A549 (cell line): ENCODE measurements around the gene COQ9. TPM values are rescaled to one million over a fixed set of nuclear protein-coding genes. Genes with fewer than 3 reads are reported as not detected.

Source experiments
- CBX2 ChIP-seq: fragments of 200-600 bp; sonication (generic); IDR thresholded peaks from 2 replicates; pipeline ENCODE4 v1.6.1; 2016; ENCODE audit warnings: low read depth, mild to moderate bottlenecking, borderline replicate concordance
- CBX8 ChIP-seq: fragments of 200-600 bp; sonication (generic); IDR thresholded peaks from 2 replicates; pipeline ENCODE4 v1.6.1; 2016
- CEBPB ChIP-seq, 2 experiments: fragments of >200 bp in 1 of 2; sonication (Bioruptor Twin) in 1 of 2; formaldehyde crosslinking in 1 of 2; IDR thresholded peaks; 2 replicates each; pipeline ENCODE4 v1.6.1; 2012 to 2016
- E2F6 ChIP-seq: IDR thresholded peaks from 2 replicates; pipeline ENCODE4 v1.6.1; 2012; ENCODE audit warnings: low read depth, borderline replicate concordance
- ELK1 ChIP-seq: fragments of 150-350 bp; IDR thresholded peaks from 2 replicates; pipeline ENCODE4 v1.6.1; 2014; ENCODE audit warnings: low read depth, mild to moderate bottlenecking, low read length
- EP300 ChIP-seq, 2 experiments: fragments of >200 bp; sonication (Bioruptor Twin); formaldehyde crosslinking; IDR thresholded peaks; 2 replicates in 1 of 2; 3 replicates in 1 of 2; pipeline ENCODE4 v1.6.1; 2016 to 2017
- FOSB ChIP-seq: fragments of 250-450 bp; sonication (Bioruptor Pico); IDR thresholded peaks from 2 replicates; pipeline ENCODE4 v1.5.0; 2020; ENCODE audit warnings: mild to moderate bottlenecking, moderate library complexity
- FOSL2 ChIP-seq, 2 experiments: fragments of 450-650 bp in 1 of 2; fragments of >200 bp in 1 of 2; sonication (Bioruptor Twin) in 1 of 2; formaldehyde crosslinking; IDR thresholded peaks; 2 replicates each; pipeline versions ENCODE4 v1.5.0 to v1.6.1; 2016 to 2020; ENCODE audit warnings: mild to moderate bottlenecking in 1 of 2, moderate library complexity in 1 of 2
- FOXS1 ChIP-seq: fragments of 250-450 bp; sonication (Bioruptor Pico); IDR thresholded peaks from 2 replicates; pipeline ENCODE4 v1.5.0; 2020; ENCODE audit warnings: mild to moderate bottlenecking, moderate library complexity
- GATA3 ChIP-seq: IDR thresholded peaks from 2 replicates; pipeline ENCODE4 v1.6.1; 2012; ENCODE audit warnings: borderline replicate concordance
- HOXA7 ChIP-seq: fragments of 250-450 bp; sonication (Bioruptor Pico); IDR thresholded peaks from 2 replicates; pipeline ENCODE4 v1.5.0; 2020; ENCODE audit warnings: mild to moderate bottlenecking, moderate library complexity
- HOXB13 ChIP-seq: fragments of 250-450 bp; sonication (Bioruptor Pico); IDR thresholded peaks from 2 replicates; pipeline ENCODE4 v1.5.0; 2020; ENCODE audit warnings: low read depth, mild to moderate bottlenecking, moderate library complexity
- HOXB5 ChIP-seq: fragments of 250-450 bp; sonication (Bioruptor Pico); IDR thresholded peaks from 2 replicates; pipeline ENCODE4 v1.5.0; 2020; ENCODE audit warnings: mild to moderate bottlenecking, moderate library complexity
- KDM1A ChIP-seq: fragments of 200-600 bp; sonication (generic); IDR thresholded peaks from 2 replicates; pipeline ENCODE4 v1.6.1; 2016; ENCODE audit warnings: low read depth, mild to moderate bottlenecking
- KDM5A ChIP-seq: fragments of 200-600 bp; sonication (generic); IDR thresholded peaks from 2 replicates; pipeline ENCODE4 v1.6.1; 2016; ENCODE audit warnings: antibody characterized with exemption, mild to moderate bottlenecking
- MAX ChIP-seq: IDR thresholded peaks from 2 replicates; pipeline ENCODE4 v1.6.1; 2012
- MAZ ChIP-seq: fragments of 150-350 bp; IDR thresholded peaks from 2 replicates; pipeline ENCODE4 v1.6.1; 2014; ENCODE audit warnings: antibody characterized with exemption, low read depth, low read length, borderline replicate concordance
- MYC ChIP-seq: IDR thresholded peaks from 2 replicates; pipeline ENCODE4 v1.6.1; 2012; ENCODE audit warnings: mild to moderate bottlenecking, inconsistent platforms, low read length, improper control_type of control experiment, borderline replicate concordance
- NFE2L2 ChIP-seq: fragments of 150-350 bp; conservative IDR thresholded peaks from 2 replicates; pipeline ENCODE4 v1.6.1; 2014; ENCODE audit warnings: low read length
- PBX3 ChIP-seq: IDR thresholded peaks from 2 replicates; pipeline ENCODE4 v1.6.1; 2012
- PHF8 ChIP-seq: fragments of 200-600 bp; sonication (generic); IDR thresholded peaks from 2 replicates; pipeline ENCODE4 v1.6.1; 2016; ENCODE audit warnings: low read depth, mild to moderate bottlenecking, antibody characterized with exemption, moderate library complexity, borderline replicate concordance
- POLR2A ChIP-seq: IDR thresholded peaks from 2 replicates; pipeline ENCODE4 v1.6.1; 2012; ENCODE audit warnings: mild to moderate bottlenecking, low read length
- POLR2AphosphoS2 ChIP-seq: conservative IDR thresholded peaks from 2 replicates; pipeline ENCODE4 v1.6.1; 2012; ENCODE audit warnings: low read length, improper control_type of control experiment, inconsistent platforms
- RARB ChIP-seq: fragments of 250-450 bp; sonication (Bioruptor Pico); IDR thresholded peaks from 2 replicates; pipeline ENCODE4 v1.8.0; 2021; ENCODE audit warnings: mild to moderate bottlenecking, moderate library complexity
- RCOR1 ChIP-seq: fragments of 150-350 bp; IDR thresholded peaks from 2 replicates; pipeline ENCODE4 v1.6.1; 2014; ENCODE audit warnings: antibody characterized with exemption, low read length, low read depth
- RFX5 ChIP-seq: fragments of 450-650 bp; IDR thresholded peaks from 2 replicates; pipeline ENCODE4 v1.7.1; 2014; ENCODE audit warnings: antibody characterized with exemption, mild to moderate bottlenecking, moderate library complexity
- RNF2 ChIP-seq: fragments of 200-600 bp; sonication (generic); IDR thresholded peaks from 2 replicates; pipeline ENCODE4 v1.6.1; 2016; ENCODE audit warnings: low read depth, mild to moderate bottlenecking, antibody characterized with exemption, moderate library complexity, borderline replicate concordance
- TP53 ChIP-seq: fragments of 250-450 bp; sonication (Bioruptor Pico); IDR thresholded peaks from 2 replicates; pipeline ENCODE4 v1.5.0; 2021; ENCODE audit warnings: mild to moderate bottlenecking, moderate library complexity
- ZNF302 ChIP-seq: fragments of 250-450 bp; sonication (Bioruptor Pico); IDR thresholded peaks from 2 replicates; pipeline ENCODE4 v1.9.0; 2021; ENCODE audit warnings: inconsistent platforms, mild to moderate bottlenecking, moderate library complexity
- polyA plus RNA-seq, 4 experiments: library from polyadenylated mRNA; depleted of rRNA in 3 of 4; stranded (reverse); fragments of >200 nt; fragmentation: RNase III in 1 of 4; extraction: RNeasy Plus Mini Kit Qiagen cat#74134 plus additional on column Dnase treatment in 1 of 4; gene quantifications; 2 replicates in 3 of 4; 3 replicates in 1 of 4; pipeline ENCODE4 v1.2.3, GENCODE V29; 2011 to 2017
- TF ChIP-seq, protein P1 (sequence below): fragments of >200 bp; sonication (Bioruptor Twin); formaldehyde crosslinking; IDR thresholded peaks from 3 replicates; pipeline ENCODE4 v1.5.1; 2016
- TF ChIP-seq, protein P2 (sequence below): fragments of >200 bp; sonication (Bioruptor Twin); formaldehyde crosslinking; IDR thresholded peaks from 2 replicates; pipeline ENCODE4 v1.6.1; 2016
- TF ChIP-seq, protein P3 (sequence below): fragments of 450-650 bp; IDR thresholded peaks from 2 replicates; pipeline ENCODE4 v1.6.1; 2014; ENCODE audit warnings: antibody characterized with exemption

Gene COQ9
- polyA plus RNA-seq, 2 of the 4 experiments (the other 2 are of a cell fraction) = 47.2 to 109 TPM

DNA sequence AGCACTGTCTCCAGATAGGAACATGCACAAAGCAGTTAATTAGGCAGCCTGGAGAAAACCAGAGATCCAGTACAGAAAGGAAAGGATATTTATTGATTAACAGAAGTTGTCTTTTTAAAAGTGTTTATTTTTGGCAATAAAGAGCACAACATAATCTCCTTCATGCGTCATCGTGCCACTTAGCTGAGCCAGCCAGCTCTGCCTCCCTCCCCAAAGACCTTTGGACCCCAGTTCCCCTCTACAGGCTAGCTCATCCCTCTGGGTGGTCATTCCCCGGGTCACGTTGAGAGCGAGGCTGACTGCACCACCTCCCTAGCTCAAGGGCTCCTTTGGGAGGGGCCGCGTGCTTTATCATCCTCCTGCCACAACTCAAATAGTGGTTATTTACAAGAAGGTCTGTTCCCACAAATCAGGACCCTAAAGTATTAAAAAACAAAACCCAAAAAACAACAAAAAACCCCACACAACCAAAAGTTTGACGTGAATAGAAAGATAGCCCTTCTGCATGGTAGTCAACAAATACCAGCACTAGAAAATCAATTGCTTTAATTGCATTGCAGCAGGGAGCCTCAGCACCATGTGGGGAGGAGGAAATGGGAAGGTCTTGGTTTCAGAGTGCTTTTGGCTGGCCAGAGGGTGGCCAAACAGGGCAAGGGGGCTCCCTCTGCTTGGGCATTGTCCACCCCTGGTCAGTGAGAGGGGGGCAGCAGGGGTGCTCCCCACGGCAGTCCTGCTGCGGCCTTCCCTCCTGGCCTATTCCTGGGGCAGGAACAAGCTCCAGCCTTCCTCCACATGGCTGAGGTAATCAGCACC is 24.8 kb downstream of the COQ9 start (continued):
- TF ChIP-seq, protein P1, sequence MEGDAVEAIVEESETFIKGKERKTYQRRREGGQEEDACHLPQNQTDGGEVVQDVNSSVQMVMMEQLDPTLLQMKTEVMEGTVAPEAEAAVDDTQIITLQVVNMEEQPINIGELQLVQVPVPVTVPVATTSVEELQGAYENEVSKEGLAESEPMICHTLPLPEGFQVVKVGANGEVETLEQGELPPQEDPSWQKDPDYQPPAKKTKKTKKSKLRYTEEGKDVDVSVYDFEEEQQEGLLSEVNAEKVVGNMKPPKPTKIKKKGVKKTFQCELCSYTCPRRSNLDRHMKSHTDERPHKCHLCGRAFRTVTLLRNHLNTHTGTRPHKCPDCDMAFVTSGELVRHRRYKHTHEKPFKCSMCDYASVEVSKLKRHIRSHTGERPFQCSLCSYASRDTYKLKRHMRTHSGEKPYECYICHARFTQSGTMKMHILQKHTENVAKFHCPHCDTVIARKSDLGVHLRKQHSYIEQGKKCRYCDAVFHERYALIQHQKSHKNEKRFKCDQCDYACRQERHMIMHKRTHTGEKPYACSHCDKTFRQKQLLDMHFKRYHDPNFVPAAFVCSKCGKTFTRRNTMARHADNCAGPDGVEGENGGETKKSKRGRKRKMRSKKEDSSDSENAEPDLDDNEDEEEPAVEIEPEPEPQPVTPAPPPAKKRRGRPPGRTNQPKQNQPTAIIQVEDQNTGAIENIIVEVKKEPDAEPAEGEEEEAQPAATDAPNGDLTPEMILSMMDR = no peak
- TF ChIP-seq HOXB13 (CRISPR knock-in tag) = peak; percentile 84; the same call in 1 of the 2 replicates
- no peak for TF ChIP-seq RFX5
- TF ChIP-seq, protein P2, sequence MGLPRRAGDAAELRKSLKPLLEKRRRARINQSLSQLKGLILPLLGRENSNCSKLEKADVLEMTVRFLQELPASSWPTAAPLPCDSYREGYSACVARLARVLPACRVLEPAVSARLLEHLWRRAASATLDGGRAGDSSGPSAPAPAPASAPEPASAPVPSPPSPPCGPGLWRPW = no peak
- TF ChIP-seq NFE2L2 = no peak
- TF ChIP-seq FOSL2 (IDR thresholded peaks at IDR 0.05) = peak; percentile 23; the same call in 1 of the 2 replicates
- TF ChIP-seq FOSL2 (CRISPR knock-in tag; IDR thresholded peaks at IDR 0.05) = peak; percentile 67
- TF ChIP-seq EP300 (IDR thresholded peaks at IDR 0.05) = peak; percentile 87 to 90; a peak in 4 of 5 replicates
- TF ChIP-seq, protein P3, sequence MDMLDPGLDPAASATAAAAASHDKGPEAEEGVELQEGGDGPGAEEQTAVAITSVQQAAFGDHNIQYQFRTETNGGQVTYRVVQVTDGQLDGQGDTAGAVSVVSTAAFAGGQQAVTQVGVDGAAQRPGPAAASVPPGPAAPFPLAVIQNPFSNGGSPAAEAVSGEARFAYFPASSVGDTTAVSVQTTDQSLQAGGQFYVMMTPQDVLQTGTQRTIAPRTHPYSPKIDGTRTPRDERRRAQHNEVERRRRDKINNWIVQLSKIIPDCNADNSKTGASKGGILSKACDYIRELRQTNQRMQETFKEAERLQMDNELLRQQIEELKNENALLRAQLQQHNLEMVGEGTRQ = 0 out of 2 replicates have a peak, but pooled peaks have one; percentile 7
- no peak for TF ChIP-seq RNF2
- TF ChIP-seq MYC = peak; percentile 46; the same call in 1 of the 2 replicates
- no peak for TF ChIP-seq HOXA7 (CRISPR knock-in tag)
- TF ChIP-seq ZNF302 (CRISPR knock-in tag) = no peak
- TF ChIP-seq CBX2 = no peak
- no peak for TF ChIP-seq POLR2A
- TF ChIP-seq GATA3 = peak; percentile 90
- no peak for TF ChIP-seq KDM1A
- TF ChIP-seq RARB (CRISPR knock-in tag) = no peak
- no peak; a peak in 1 of 4 replicates for TF ChIP-seq CEBPB (IDR thresholded peaks at IDR 0.05)
- no peak; the same call in 1 of the 2 replicates for TF ChIP-seq FOXS1 (CRISPR knock-in tag)
- TF ChIP-seq HOXB5 = peak; percentile 35; the same call in 1 of the 2 replicates
- no peak for TF ChIP-seq ELK1
- TF ChIP-seq PBX3 = peak; percentile 55
- no peak for TF ChIP-seq KDM5A
- TF ChIP-seq CBX8 = no peak
- no peak for TF ChIP-seq RCOR1
- no peak; the same call in 1 of the 2 replicates for TF ChIP-seq POLR2AphosphoS2
- TF ChIP-seq PHF8 = no peak
- no peak for TF ChIP-seq MAZ
- no peak; the same call in 1 of the 2 replicates for TF ChIP-seq TP53
- TF ChIP-seq MAX = peak; percentile 59; the same call in 1 of the 2 replicates
- no peak for TF ChIP-seq E2F6
- no peak for TF ChIP-seq FOSB (CRISPR knock-in tag)
